ENCODE measurements around the gene TRAPPC2L.
"Not testable (repeated sequence)": the region's sequence is repeated elsewhere in the genome, so short reads cannot be mapped to it uniquely, and the experiment has no call there.

The TRAPPC2L gene

GRCh38 chr16:88819126-88819525, 37.8 kb upstream of the TRAPPC2L start:
- DNase-seq: no peak

- DNase-seq: no peak
Measured at GRCh38 chr16:88820385-88821025, 36.4 kb upstream of the TRAPPC2L start.

- no peak for DNase-seq
Measured at GRCh38 chr16:88821168-88821850, 35.6 kb upstream of the TRAPPC2L start.

- DNase-seq: no peak
Measured at GRCh38 chr16:88822281-88823040, 34.5 kb upstream of the TRAPPC2L start.

- DNase-seq: not testable (repeated sequence)
Measured at GRCh38 chr16:88823646-88824045, 33.3 kb upstream of the TRAPPC2L start.

- DNase-seq: no peak
Measured at GRCh38 chr16:88824256-88825077, 32.5 kb upstream of the TRAPPC2L start.

- DNase-seq: no peak
Measured at GRCh38 chr16:88825146-88825545, 31.8 kb upstream of the TRAPPC2L start.

- no peak for DNase-seq
Measured at GRCh38 chr16:88826070-88826840, 30.7 kb upstream of the TRAPPC2L start.

- no peak for DNase-seq
Measured at GRCh38 chr16:88827727-88828126, 29.2 kb upstream of the TRAPPC2L start.

- DNase-seq: no peak
Measured at GRCh38 chr16:88828711-88829110, 28.2 kb upstream of the TRAPPC2L start.

GRCh38 chr16:88830258-88830657, 26.7 kb upstream of the TRAPPC2L start:
- DNase-seq: no peak

- no peak for DNase-seq
Measured at GRCh38 chr16:88830783-88831182, 26.1 kb upstream of the TRAPPC2L start.

GRCh38 chr16:88831838-88832237, 25.1 kb upstream of the TRAPPC2L start:
- DNase-seq: no peak

- DNase-seq: no peak
Measured at GRCh38 chr16:88833086-88833485, 23.8 kb upstream of the TRAPPC2L start.

- no peak for DNase-seq
Measured at GRCh38 chr16:88834670-88835069, 22.3 kb upstream of the TRAPPC2L start.

GRCh38 chr16:88835383-88835782, 21.5 kb upstream of the TRAPPC2L start:
- no peak for DNase-seq

GRCh38 chr16:88835818-88836217, 21.1 kb upstream of the TRAPPC2L start:
- no peak for DNase-seq

GRCh38 chr16:88836791-88837190, 20.1 kb upstream of the TRAPPC2L start:
- no peak for DNase-seq

- DNase-seq: no peak
Measured at GRCh38 chr16:88837806-88838205, 19.1 kb upstream of the TRAPPC2L start.

GRCh38 chr16:88838566-88838965, 18.4 kb upstream of the TRAPPC2L start:
- no peak for DNase-seq

GRCh38 chr16:88839026-88839529, 17.8 kb upstream of the TRAPPC2L start:
- no peak for DNase-seq
